HG03354 (cell line): ENCODE measurements around the gene TPGS2.

Experiments
- ATAC-seq: cut with Tn5 transposase; IDR thresholded peaks from one replicate; pipeline ENCODE4 v1.9.1; 2021; ENCODE audit warnings: mild to moderate bottlenecking; ENCODE audit not compliant: unreplicated experiment, poor library complexity, severe bottlenecking

Gene TPGS2

GRCh38 chr18:36752929-36753865 is 75.6 kb downstream of the TPGS2 start:
- ATAC-seq = no peak

- no peak for ATAC-seq
These were observed 83.4 kb downstream of the TPGS2 start for GRCh38 chr18:36745219-36745975.

- ATAC-seq = no peak
These were observed 84.4 kb downstream of the TPGS2 start for GRCh38 chr18:36744261-36744876.
